ENCODE results near the gene CDCA3. TPM values are rescaled to one million over a fixed set of nuclear protein-coding genes. Genes with fewer than 3 reads are reported as not detected.

CDCA3 gene
- total and polyA plus RNA-seq, 2 of the 13 experiments (the other 11 are each of a cell fraction or from before 2014, with no cell fraction given), result 32.7 to 56.5 TPM

GRCh38 chr12:6871052-6871957, 20.2 kb upstream of the CDCA3 start (continued):
- no peak for TF ChIP-seq ZNF768 (CRISPR knock-in tag; IDR thresholded peaks at IDR 0.05)
- no peak for TF ChIP-seq BRD4 (CRISPR knock-in tag; IDR thresholded peaks at IDR 0.05)
- no peak for TF ChIP-seq TCF7L2 (IDR thresholded peaks at IDR 0.05; ENCODE audit: low read depth, low read length)
- peak; percentile 21; the same call in 1 of the 2 replicates for TF ChIP-seq HIVEP1 (CRISPR knock-in tag; IDR thresholded peaks at IDR 0.05)
- TF ChIP-seq SRF (IDR thresholded peaks at IDR 0.05; ENCODE audit: low read depth, low read length), result no peak
- no peak for TF ChIP-seq ZNF772 (CRISPR knock-in tag; IDR thresholded peaks at IDR 0.05)
- TF ChIP-seq HIC2 (CRISPR knock-in tag; IDR thresholded peaks at IDR 0.05; ENCODE audit: low read depth), result no peak
- peak; percentile 89 for TF ChIP-seq PAF1 (CRISPR knock-in tag; IDR thresholded peaks at IDR 0.05)
- no peak for TF ChIP-seq ZNF713 (CRISPR knock-in tag; IDR thresholded peaks at IDR 0.05)
- peak; percentile 98 for TF ChIP-seq AGO2 (optimal IDR thresholded peaks at IDR 0.05; ENCODE audit: low read depth, low read length)
- no peak; the same call in 1 of the 2 replicates for TF ChIP-seq ZNF776 (CRISPR knock-in tag; IDR thresholded peaks at IDR 0.05)
- TF ChIP-seq CREB3 (CRISPR knock-in tag; IDR thresholded peaks at IDR 0.05), result no peak
- no peak for TF ChIP-seq ZNF788 (CRISPR knock-in tag; IDR thresholded peaks at IDR 0.05; ENCODE audit: borderline replicate concordance)
- no peak for TF ChIP-seq ZNF343 (CRISPR knock-in tag; IDR thresholded peaks at IDR 0.05)
- TF ChIP-seq KMT2B (CRISPR knock-in tag; IDR thresholded peaks at IDR 0.05), result no peak
- no peak for TF ChIP-seq ZNF672 (CRISPR knock-in tag; IDR thresholded peaks at IDR 0.05)
- peak; percentile 15; the same call in 1 of the 2 replicates for TF ChIP-seq NR2F2 (IDR thresholded peaks at IDR 0.05; ENCODE audit: borderline replicate concordance, low read depth)
- no peak for TF ChIP-seq PAWR (CRISPR knock-in tag; IDR thresholded peaks at IDR 0.05; ENCODE audit: borderline replicate concordance)
- no peak for TF ChIP-seq SRSF4 (IDR thresholded peaks at IDR 0.05; ENCODE audit: low read depth, low read length, poor library complexity, severe bottlenecking)
- no peak for TF ChIP-seq REPIN1 (CRISPR knock-in tag; IDR thresholded peaks at IDR 0.05; ENCODE audit: borderline replicate concordance, low read depth)
- no peak for TF ChIP-seq ZNF121 (CRISPR knock-in tag; IDR thresholded peaks at IDR 0.05)
- no peak for TF ChIP-seq ZNF138 (CRISPR knock-in tag; IDR thresholded peaks at IDR 0.05; ENCODE audit: low read depth)
- TF ChIP-seq MNT (IDR thresholded peaks at IDR 0.05), result no peak

Data from HepG2 (cell line).